T-cell (primary cell): Measurements from ENCODE around the gene DUSP22. TPM values are rescaled to one million over a fixed set of nuclear protein-coding genes. Genes with fewer than 3 reads are reported as not detected.
A peak's percentile ranks its signal among the peaks of the same experiment; 100 is the strongest.

Source experiments
- ATAC-seq, 4 experiments: fragments of 200-7000 bp in 3 of 4; fragments of 150-1000 bp in 1 of 4; cut with Tn5 transposase; replicated peaks in 1 of 4; 1 replicate in 3 of 4; 2 replicates in 1 of 4; pipeline ENCODE4 v1.10.0; 2021; ENCODE audit warnings: moderate library complexity in 3 of 4, mild to moderate bottlenecking in 2 of 4, moderate number of reproducible peaks in 1 of 4
- CTCF ChIA-PET, 2 donors: fragments of 300-600 bp; sonication (Branson Sonifier 250); formaldehyde crosslinking; loops; one replicate each; lab custom pipeline; 2022; ENCODE audit warnings: antibody characterized with exemption in 2 of 2; lab: Charles Lee
- POLR2A ChIA-PET, 2 donors: fragments of 300-600 bp; sonication (Branson Sonifier 250); formaldehyde crosslinking; loops; one replicate each; lab custom pipeline; 2022; ENCODE audit warnings: antibody characterized with exemption in 2 of 2; lab: Charles Lee
- DNase-seq, 35 experiments: peaks; one replicate each; pipeline versions ENCODE4 v3.0.0 to v3.0.0-alpha.2; 2013 to 2023
- H3K27ac ChIP-seq: one replicate; pipeline ENCODE4 v1.5.1; 2013; ENCODE audit warnings: low read length
- H3K27me3 ChIP-seq, 2 experiments: replicated peaks in 1 of 2; 1 replicate in 1 of 2; 2 replicates in 1 of 2; pipeline versions ENCODE4 v1.6.1 to v1.7.0; 2013; ENCODE audit warnings: low read length in 1 of 2, mixed read lengths in 1 of 2; ENCODE audit not compliant: control insufficient read depth in 2 of 2, insufficient read depth in 2 of 2; ENCODE audit errors: extremely low read depth in 1 of 2
- H3K36me3 ChIP-seq, 2 donors: 1 replicate in 1 of 2; 2 replicates in 1 of 2; pipeline versions ENCODE4 v1.6.1 to v1.7.0; 2013; ENCODE audit warnings: low read length in 1 of 2; ENCODE audit not compliant: control insufficient read depth in 2 of 2, insufficient read depth in 1 of 2; ENCODE audit errors: extremely low read depth in 1 of 2
- H3K4me1 ChIP-seq, 2 experiments: 1 replicate in 1 of 2; 2 replicates in 1 of 2; pipeline versions ENCODE4 v1.6.1 to v1.7.0; 2013; ENCODE audit warnings: low read length in 2 of 2, mixed read lengths in 1 of 2; ENCODE audit not compliant: insufficient read depth in 2 of 2, control insufficient read depth in 1 of 2; ENCODE audit errors: extremely low read depth in 1 of 2
- H3K4me3 ChIP-seq, 2 donors: 1 replicate in 1 of 2; 2 replicates in 1 of 2; pipeline versions ENCODE4 v1.5.1 to v1.7.0; 2013; ENCODE audit warnings: mild to moderate bottlenecking in 2 of 2, low read length in 1 of 2, moderate library complexity in 1 of 2; ENCODE audit not compliant: control insufficient read depth in 1 of 2; ENCODE audit errors: extremely low read depth in 1 of 2
- H3K9me3 ChIP-seq: 2 replicates; pipeline ENCODE4 v1.7.0; 2013
- H3K27ac Mint-ChIP-seq, 2 donors: one replicate each; pipeline ENCODE4 v1.8.0; 2020 to 2021; ENCODE audit warnings: mild to moderate bottlenecking in 2 of 2, mixed read lengths in 2 of 2
- H3K27me3 Mint-ChIP-seq, 2 donors: one replicate each; pipeline ENCODE4 v1.8.0; 2021 to 2022; ENCODE audit warnings: mixed read lengths in 2 of 2
- H3K36me3 Mint-ChIP-seq: one replicate; pipeline ENCODE4 v1.8.0; 2021; ENCODE audit warnings: mixed read lengths
- H3K4me1 Mint-ChIP-seq, 3 donors: one replicate each; pipeline ENCODE4 v1.8.0; 2020 to 2022; ENCODE audit warnings: mixed read lengths in 3 of 3, mild to moderate bottlenecking in 1 of 3
- H3K4me3 Mint-ChIP-seq, 3 donors: one replicate each; pipeline ENCODE4 v1.8.0; 2020 to 2022; ENCODE audit warnings: mild to moderate bottlenecking in 3 of 3, mixed read lengths in 3 of 3, moderate library complexity in 3 of 3
- H3K9me3 Mint-ChIP-seq, 3 donors: one replicate each; pipeline ENCODE4 v1.8.0; 2020 to 2022; ENCODE audit warnings: mixed read lengths in 3 of 3
- WGBS: methylation state at CpG from one replicate; pipeline ENCODE4 v1.1.5; 2013; ENCODE audit warnings: missing lambda C conversion rate; ENCODE audit not compliant: insufficient coverage; 5-methylcytosine and 5-hydroxymethylcytosine counted together
- total RNA-seq, 35 experiments: library from RNA in 6 of 35; stranded (reverse) in 6 of 35; fragments of 120-200 nt in 1 of 35; gene quantifications; one replicate each; pipeline versions ENCODE4 v1.2.1 to v1.2.4 and lab custom pipeline; 2013 to 2026

The DUSP22 gene
- total RNA-seq, 5 donors from 2014 or later (not counting 1 experiment from before 2014, with no cell fraction given), result 32.0 to 52.4 (median 42.1) TPM

- H3K36me3 ChIP-seq, result no peaks in the 10 kb centered on the region
- H3K9me3 ChIP-seq, result no peaks in the 10 kb centered on the region
- WGBS, result 36% methylated on average over 5 of the region's 8 CpGs
- ATAC-seq (peak in 1 of 4 experiments; percentile 26), DNase-seq (no peak)
- Mint-ChIP-seq H3K36me3 (no peaks in the 10 kb centered on the region), H3K4me3 (no peak overlapping the region), H3K27ac (peak overlapping the region; percentile 17 to 65), H3K4me1 (peaks cover 31 to 49% (median 38%) of the 10 kb centered on the region in 3 donors), H3K27me3 (no peaks in the 10 kb centered on the region), H3K9me3 (no peaks in the 10 kb centered on the region)
- CTCF ChIA-PET, result interaction anchor here in 1 of 2 donors (0.9 kb wide), 1 partner anchor 9 kb away, joined by 3 read pairs; no protein-coding TSS in a partner anchor
- POLR2A ChIA-PET, result no interaction called here
- peak overlapping the region; percentile 10 for H3K27ac ChIP-seq
- peaks cover 19 to 23% of the 10 kb centered on the region in 2 experiments for H3K4me1 ChIP-seq
- H3K4me3 ChIP-seq, result no peak overlapping the region
- no peaks in the 10 kb centered on the region for H3K27me3 ChIP-seq
Observed at GRCh38 chr6:252775-253535, 39.3 kb upstream of the DUSP22 start.

GRCh38 chr6:254016-254415 lies 38.3 kb upstream of the DUSP22 start:
- H3K4me3 Mint-ChIP-seq, result no peak overlapping the region
- POLR2A ChIA-PET, result no interaction called here
- H3K9me3 ChIP-seq, result no peaks in the 10 kb centered on the region
- H3K27me3 Mint-ChIP-seq, result no peaks in the 10 kb centered on the region
- no peaks in the 10 kb centered on the region for H3K36me3 ChIP-seq
- H3K4me3 ChIP-seq, result no peak overlapping the region
- peaks cover 0 to 3% (median 0%) of the 10 kb centered on the region in 3 donors for H3K9me3 Mint-ChIP-seq
- 94% methylated on average over 6 of the region's 8 CpGs for WGBS
- peaks cover 21 to 23% of the 10 kb centered on the region in 2 experiments for H3K4me1 ChIP-seq
- DNase-seq (no peak), ATAC-seq (no peak)
- peak overlapping the region; percentile 12 to 66 for H3K27ac Mint-ChIP-seq
- H3K27ac ChIP-seq, result no peak overlapping the region
- no peaks in the 10 kb centered on the region for H3K36me3 Mint-ChIP-seq
- CTCF ChIA-PET, result no interaction called here
- H3K4me1 Mint-ChIP-seq, result peaks cover 41 to 49% (median 42%) of the 10 kb centered on the region in 3 donors
- H3K27me3 ChIP-seq, result no peaks in the 10 kb centered on the region

- no peaks in the 10 kb centered on the region for H3K27me3 Mint-ChIP-seq
- no peaks in the 10 kb centered on the region for H3K36me3 Mint-ChIP-seq
- ChIA-PET CTCF (no interaction called here), POLR2A (no interaction called here)
- DNase-seq (no peak), ATAC-seq (no peak)
- Histone ChIP-seq H3K27me3 (no peaks in the 10 kb centered on the region), H3K4me3 (no peak overlapping the region), H3K9me3 (no peaks in the 10 kb centered on the region), H3K4me1 (peaks cover 23% of the 10 kb centered on the region in 2 experiments), H3K36me3 (no peaks in the 10 kb centered on the region), H3K27ac (no peak overlapping the region)
- 91% methylated on average over 4 of the region's 9 CpGs for WGBS
- no peak overlapping the region for H3K4me3 Mint-ChIP-seq
- H3K9me3 Mint-ChIP-seq, result peaks cover 0 to 3% (median 0%) of the 10 kb centered on the region in 3 donors
- peaks cover 49 to 60% (median 53%) of the 10 kb centered on the region in 3 donors for H3K4me1 Mint-ChIP-seq
- H3K27ac Mint-ChIP-seq, result peak overlapping the region in 1 of 2 donors; percentile 19
Observed at GRCh38 chr6:255041-255750, 37.1 kb upstream of the DUSP22 start.

GRCh38 chr6:255751-256083 lies 36.6 kb upstream of the DUSP22 start:
- H3K9me3 Mint-ChIP-seq, result peaks cover 0 to 3% (median 0%) of the 10 kb centered on the region in 3 donors
- no peaks in the 10 kb centered on the region for H3K9me3 ChIP-seq
- ChIA-PET CTCF (no interaction called here), POLR2A (no interaction called here)
- no peaks in the 10 kb centered on the region for H3K27me3 ChIP-seq
- H3K27ac Mint-ChIP-seq, result peak overlapping the region in 1 of 2 donors; percentile 19
- peak in 1 of 35 experiments; percentile 26 for DNase-seq
- peak in 2 of 4 experiments; percentile 36 to 74 for ATAC-seq
- peaks cover 23% of the 10 kb centered on the region in 2 experiments for H3K4me1 ChIP-seq
- peaks cover 50 to 62% (median 55%) of the 10 kb centered on the region in 3 donors for H3K4me1 Mint-ChIP-seq
- H3K27ac ChIP-seq, result no peak overlapping the region
- H3K27me3 Mint-ChIP-seq, result no peaks in the 10 kb centered on the region
- no CpG with 5 or more reads among the region's 8 CpGs for WGBS
- H3K4me3 ChIP-seq, result no peak overlapping the region
- H3K4me3 Mint-ChIP-seq, result no peak overlapping the region
- no peaks in the 10 kb centered on the region for H3K36me3 Mint-ChIP-seq
- no peaks in the 10 kb centered on the region for H3K36me3 ChIP-seq

GRCh38 chr6:256169-256568 lies 36.1 kb upstream of the DUSP22 start:
- 94% methylated on average over 6 of the region's 9 CpGs for WGBS
- no peaks in the 10 kb centered on the region for H3K36me3 ChIP-seq
- Mint-ChIP-seq H3K36me3 (no peaks in the 10 kb centered on the region), H3K27me3 (no peaks in the 10 kb centered on the region), H3K4me3 (no peak overlapping the region), H3K27ac (no peak overlapping the region), H3K9me3 (peaks cover 0 to 3% (median 0%) of the 10 kb centered on the region in 3 donors), H3K4me1 (peaks cover 45 to 62% (median 55%) of the 10 kb centered on the region in 3 donors)
- no peak for ATAC-seq
- CTCF ChIA-PET, result no interaction called here
- H3K9me3 ChIP-seq, result no peaks in the 10 kb centered on the region
- no peak overlapping the region for H3K4me3 ChIP-seq
- no peak for DNase-seq
- H3K27ac ChIP-seq, result no peak overlapping the region
- H3K4me1 ChIP-seq, result peaks cover 19 to 23% of the 10 kb centered on the region in 2 experiments
- POLR2A ChIA-PET, result no interaction called here
- H3K27me3 ChIP-seq, result no peaks in the 10 kb centered on the region

- Histone ChIP-seq H3K27ac (no peak overlapping the region), H3K4me3 (no peak overlapping the region), H3K4me1 (peaks cover 16 to 23% of the 10 kb centered on the region in 2 experiments), H3K36me3 (no peaks in the 10 kb centered on the region), H3K9me3 (no peaks in the 10 kb centered on the region), H3K27me3 (no peaks in the 10 kb centered on the region)
- H3K4me3 Mint-ChIP-seq, result no peak overlapping the region
- WGBS, result no CpG with 5 or more reads among the region's 8 CpGs
- peaks cover 37 to 58% (median 46%) of the 10 kb centered on the region in 3 donors for H3K4me1 Mint-ChIP-seq
- ChIA-PET CTCF (no interaction called here), POLR2A (no interaction called here)
- no peaks in the 10 kb centered on the region for H3K27me3 Mint-ChIP-seq
- peaks cover 0 to 3% (median 0%) of the 10 kb centered on the region in 3 donors for H3K9me3 Mint-ChIP-seq
- H3K36me3 Mint-ChIP-seq, result no peaks in the 10 kb centered on the region
- ATAC-seq, result no peak
- no peak overlapping the region for H3K27ac Mint-ChIP-seq
- DNase-seq, result no peak
Observed at GRCh38 chr6:257031-257725, 35.1 kb upstream of the DUSP22 start.
